Tibial artery (tissue), 4 donors: ENCODE results near the gene ZNF841.

Experiments
- DNase-seq, 2 donors: peaks; one replicate each; pipeline ENCODE4 v3.0.0-alpha.2; 2019
- H3K27ac ChIP-seq, 2 donors: fragments of 200-600 bp; sonication (generic) in 1 of 2; 1 replicate in 1 of 2; 2 replicates in 1 of 2; pipeline ENCODE4 v1.5.1; 2018 to 2019; ENCODE audit warnings: mild to moderate bottlenecking in 1 of 2
- H3K27me3 ChIP-seq, 2 donors: fragments of 200-600 bp; sonication (generic) in 1 of 2; one replicate each; pipeline versions ENCODE4 v1.5.1 to v1.6.0; 2016 to 2019
- H3K36me3 ChIP-seq, 3 donors: fragments of 200-600 bp; sonication (generic) in 2 of 3; one replicate each; pipeline ENCODE4 v1.5.1; 2016 to 2019; ENCODE audit warnings: mild to moderate bottlenecking in 2 of 3
- H3K4me1 ChIP-seq, 4 donors: fragments of 200-600 bp; sonication (generic) in 2 of 4; 1 replicate in 3 of 4; 2 replicates in 1 of 4; pipeline ENCODE4 v1.5.1; 2016 to 2019
- H3K4me3 ChIP-seq, 2 donors: fragments of 200-600 bp; sonication (generic) in 1 of 2; 1 replicate in 1 of 2; 2 replicates in 1 of 2; pipeline ENCODE4 v1.5.1; 2018 to 2019; ENCODE audit warnings: mild to moderate bottlenecking in 2 of 2
- H3K9me3 ChIP-seq, 3 donors: fragments of 200-600 bp; sonication (generic) in 1 of 3; one replicate each; pipeline ENCODE4 v1.5.1; 2016 to 2019
- intact Hi-C: fragments of 100-400 bp; cut with DNase I; formaldehyde crosslinking; loops from one replicate; pipeline ENCODE4 v1.15.0; 2023; ENCODE audit warnings: low total_unique reads
- TF ChIP-seq, protein P1 (sequence below), 2 experiments: fragments of 200-600 bp in 1 of 2; fragments of 450-650 bp in 1 of 2; IDR thresholded peaks; one replicate each; pipeline ENCODE4 v1.5.1; 2017 to 2019; ENCODE audit warnings: antibody characterized with exemption in 2 of 2, mild to moderate bottlenecking in 1 of 2, moderate library complexity in 1 of 2

ZNF841 gene

DNA sequence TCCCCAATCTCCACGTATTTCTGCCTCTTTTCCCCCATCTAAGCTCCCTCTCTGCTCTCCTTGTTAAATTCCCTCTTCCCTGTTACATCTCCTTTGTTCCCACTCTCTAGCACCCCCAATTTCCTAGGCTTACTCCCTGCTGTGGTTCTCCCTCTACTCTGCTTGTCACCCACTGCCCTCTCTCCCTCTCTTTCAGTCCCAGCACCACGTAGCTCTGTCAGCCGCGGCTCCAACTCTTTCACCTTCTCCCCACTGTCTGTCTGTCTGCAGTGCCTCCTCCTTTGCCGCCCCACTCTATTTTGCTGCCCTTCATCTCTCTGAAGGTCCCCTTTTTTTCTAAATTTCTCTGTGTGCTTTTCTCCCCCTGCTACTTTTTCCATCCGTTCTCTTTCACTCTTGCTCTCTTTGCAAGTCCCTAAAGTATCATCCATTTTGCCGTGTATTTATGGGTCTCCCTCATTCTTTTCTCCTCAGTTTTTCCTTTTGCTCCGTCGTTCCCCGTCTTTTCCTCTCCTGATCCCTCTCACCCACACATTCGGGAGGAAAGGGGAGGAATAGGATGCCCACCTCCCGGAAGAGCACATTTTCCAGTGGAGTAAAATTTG lies 937 bp downstream of the ZNF841 start:
- peaks cover 16 to 34% (median 30%) of the 10 kb centered on the region in 3 donors for H3K36me3 ChIP-seq
- peaks cover 0 to 27% (median 10%) of the 10 kb centered on the region in 3 donors for H3K9me3 ChIP-seq
- H3K27me3 ChIP-seq, result no peaks in the 10 kb centered on the region
- H3K4me1 ChIP-seq, result peaks cover 0 to 34% (median 20%) of the 10 kb centered on the region in 4 donors
- H3K4me3 ChIP-seq, result peak overlapping the region; percentile 68 to 76
- peak overlapping the region; percentile 78 to 80 for H3K27ac ChIP-seq
- DNase-seq, result no peak
- intact Hi-C loops, result no loop called here
- TF ChIP-seq, protein P1, sequence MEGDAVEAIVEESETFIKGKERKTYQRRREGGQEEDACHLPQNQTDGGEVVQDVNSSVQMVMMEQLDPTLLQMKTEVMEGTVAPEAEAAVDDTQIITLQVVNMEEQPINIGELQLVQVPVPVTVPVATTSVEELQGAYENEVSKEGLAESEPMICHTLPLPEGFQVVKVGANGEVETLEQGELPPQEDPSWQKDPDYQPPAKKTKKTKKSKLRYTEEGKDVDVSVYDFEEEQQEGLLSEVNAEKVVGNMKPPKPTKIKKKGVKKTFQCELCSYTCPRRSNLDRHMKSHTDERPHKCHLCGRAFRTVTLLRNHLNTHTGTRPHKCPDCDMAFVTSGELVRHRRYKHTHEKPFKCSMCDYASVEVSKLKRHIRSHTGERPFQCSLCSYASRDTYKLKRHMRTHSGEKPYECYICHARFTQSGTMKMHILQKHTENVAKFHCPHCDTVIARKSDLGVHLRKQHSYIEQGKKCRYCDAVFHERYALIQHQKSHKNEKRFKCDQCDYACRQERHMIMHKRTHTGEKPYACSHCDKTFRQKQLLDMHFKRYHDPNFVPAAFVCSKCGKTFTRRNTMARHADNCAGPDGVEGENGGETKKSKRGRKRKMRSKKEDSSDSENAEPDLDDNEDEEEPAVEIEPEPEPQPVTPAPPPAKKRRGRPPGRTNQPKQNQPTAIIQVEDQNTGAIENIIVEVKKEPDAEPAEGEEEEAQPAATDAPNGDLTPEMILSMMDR (IDR thresholded peaks at IDR 0.05), result no peak

GRCh38 chr19:52086481-52086880 lies 9.1 kb downstream of the ZNF841 start:
- TF ChIP-seq, protein P1 (IDR thresholded peaks at IDR 0.05), result no peak
- H3K36me3 ChIP-seq, result peaks cover 79 to 97% (median 95%) of the 10 kb centered on the region in 3 donors
- no peak overlapping the region for H3K27ac ChIP-seq
- H3K4me3 ChIP-seq, result no peak overlapping the region
- intact Hi-C loops, result no loop called here
- H3K27me3 ChIP-seq, result no peaks in the 10 kb centered on the region
- H3K9me3 ChIP-seq, result peaks cover 0 to 4% (median 0%) of the 10 kb centered on the region in 3 donors
- DNase-seq, result no peak
- H3K4me1 ChIP-seq, result no peaks in the 10 kb centered on the region

DNA sequence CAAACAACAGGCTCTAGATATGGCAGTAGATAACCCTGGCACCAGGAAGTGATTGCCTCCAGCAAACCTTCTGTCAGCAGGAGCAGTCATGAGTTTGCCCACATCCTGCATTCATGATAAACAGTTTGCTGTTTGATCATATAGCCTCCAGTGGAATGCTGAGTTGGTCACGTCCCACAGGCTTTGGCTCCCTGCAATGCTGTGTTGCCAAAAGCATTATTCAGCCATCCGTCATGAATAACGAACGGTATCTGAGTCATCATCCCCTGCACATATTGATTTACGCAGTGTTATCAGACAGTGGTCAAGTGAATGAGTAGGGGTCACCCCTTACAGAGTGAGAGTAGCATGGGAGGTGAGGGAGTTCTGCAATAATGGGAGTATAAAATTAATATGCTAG lies 25.1 kb downstream of the ZNF841 start:
- Histone ChIP-seq H3K27me3 (no peaks in the 10 kb centered on the region), H3K4me3 (no peak overlapping the region), H3K27ac (no peak overlapping the region), H3K4me1 (no peaks in the 10 kb centered on the region), H3K9me3 (peaks cover 5 to 98% (median 49%) of the 10 kb centered on the region in 3 donors), H3K36me3 (peaks cover 98 to 100% (median 100%) of the 10 kb centered on the region in 3 donors)
- TF ChIP-seq, protein P1 (IDR thresholded peaks at IDR 0.05), result no peak
- intact Hi-C loops, result no loop called here
- no peak for DNase-seq

DNA sequence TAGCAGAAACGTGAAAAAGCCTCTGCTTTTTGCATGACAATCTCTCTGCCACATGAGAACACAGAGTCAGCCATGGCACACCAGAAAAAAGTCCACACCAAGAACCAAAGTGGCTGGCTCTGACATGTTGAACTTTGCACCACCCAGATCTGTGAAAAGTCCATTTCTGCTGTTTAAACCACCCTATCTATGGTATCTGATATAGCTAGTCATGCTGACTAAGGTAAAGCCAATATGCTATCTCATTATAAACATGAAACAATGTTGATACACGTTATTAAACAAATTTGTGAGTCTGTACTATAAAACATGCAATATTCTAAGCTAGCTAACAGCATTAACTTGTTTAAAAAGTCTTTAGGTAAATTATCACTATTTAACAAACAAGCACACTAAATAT lies 25.9 kb downstream of the ZNF841 start:
- intact Hi-C loops, result no loop called here
- Histone ChIP-seq H3K27me3 (no peaks in the 10 kb centered on the region), H3K9me3 (peaks cover 5 to 98% (median 55%) of the 10 kb centered on the region in 3 donors), H3K4me3 (no peak overlapping the region), H3K27ac (no peak overlapping the region), H3K36me3 (peaks cover 98 to 100% (median 100%) of the 10 kb centered on the region in 3 donors), H3K4me1 (no peaks in the 10 kb centered on the region)
- no peak for DNase-seq
- TF ChIP-seq, protein P1 (IDR thresholded peaks at IDR 0.05), result no peak

DNA sequence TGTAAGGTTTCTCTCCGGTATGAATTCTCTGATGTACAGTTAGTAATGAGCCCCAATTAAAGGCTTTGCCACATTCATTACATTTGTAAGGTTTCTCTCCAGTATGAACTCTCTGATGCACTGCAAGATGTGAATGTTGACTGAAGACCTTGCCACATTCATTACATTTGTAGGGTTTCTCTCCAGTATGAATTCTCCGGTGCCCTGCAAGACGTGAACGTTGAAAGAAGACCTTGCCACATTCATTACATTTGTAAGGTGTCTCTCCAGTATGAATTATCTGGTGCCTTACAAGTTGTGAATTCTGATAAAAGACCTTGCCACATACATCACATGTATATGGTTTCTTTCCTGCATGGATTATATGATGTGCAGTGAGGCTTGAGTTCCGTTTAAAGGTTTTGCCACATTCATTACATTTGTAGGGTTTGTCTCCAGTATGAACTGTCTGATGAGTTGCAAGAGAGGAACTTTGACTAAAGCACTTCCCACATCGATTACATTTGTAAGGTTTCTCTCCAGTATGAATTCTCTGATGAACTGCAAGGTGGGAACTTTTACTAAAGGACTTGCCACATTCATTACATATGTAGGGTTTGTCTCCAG lies 29.2 kb downstream of the ZNF841 start:
- intact Hi-C loops, result no loop called here
- Histone ChIP-seq H3K9me3 (peaks cover 5 to 100% (median 81%) of the 10 kb centered on the region in 3 donors), H3K4me3 (no peak overlapping the region), H3K27ac (no peak overlapping the region), H3K27me3 (no peaks in the 10 kb centered on the region), H3K4me1 (no peaks in the 10 kb centered on the region), H3K36me3 (peaks cover 97 to 100% (median 100%) of the 10 kb centered on the region in 3 donors)
- TF ChIP-seq, protein P1 (IDR thresholded peaks at IDR 0.05), result no peak
- no peak for DNase-seq
